ENCODE data around the gene ANXA11. TPM values are rescaled to one million over a fixed set of nuclear protein-coding genes. Genes with fewer than 3 reads are reported as not detected.
"Not testable (repeated sequence)": the region's sequence is repeated elsewhere in the genome, so short reads cannot be mapped to it uniquely, and the experiment has no call there.

ANXA11 gene
- total RNA-seq, 1 experiment from 2014 or later: 56.0 TPM

DNA sequence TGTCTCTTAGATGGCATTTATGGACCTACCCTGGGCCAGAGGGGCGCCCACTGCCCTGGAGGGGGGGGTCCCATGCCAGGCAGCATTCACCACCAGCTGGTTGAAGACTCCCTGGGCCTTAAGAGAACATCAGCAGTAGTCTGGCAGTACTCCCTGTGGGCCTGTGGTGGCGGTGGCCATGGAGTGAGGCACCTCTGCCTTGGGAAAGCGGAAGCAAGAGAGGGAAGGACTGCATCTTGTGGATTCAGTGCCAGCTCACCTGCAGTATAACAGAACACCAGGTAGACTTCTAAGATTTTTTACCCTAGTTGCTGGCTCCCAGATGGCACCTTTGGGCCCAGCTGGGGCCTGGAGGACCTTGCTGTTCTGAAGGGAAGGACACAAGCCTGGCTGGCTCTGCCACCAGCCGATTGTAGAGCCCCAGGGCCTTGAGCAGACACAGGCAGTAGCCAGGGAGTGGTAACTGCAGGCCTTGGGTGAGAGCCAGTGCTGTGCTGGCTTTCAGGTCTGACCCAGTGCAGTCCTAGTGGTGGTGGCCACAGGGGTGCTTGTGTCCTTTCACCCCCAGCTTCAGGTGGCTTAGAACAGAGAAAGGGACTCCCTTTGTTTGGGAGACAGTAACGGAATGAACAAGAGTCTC lies 57.1 kb downstream of the ANXA11 start:
- Histone ChIP-seq H3K79me2 (ENCODE audit: low read length) (no peaks in the 10 kb centered on the region), H3K36me3 (ENCODE audit: insufficient read depth, low read length) (peaks cover 2% of the 10 kb centered on the region; the same call in 1 of the 2 replicates), H3K27me3 (ENCODE audit: low read length) (no peaks in the 10 kb centered on the region), H3K9ac (ENCODE audit: low read length) (no peak overlapping the region), H3K4me2 (ENCODE audit: low read depth, low read length, poor library complexity, severe bottlenecking) (no peak overlapping the region), H3K4me1 (ENCODE audit: low read length) (no peaks in the 10 kb centered on the region), H3K9me2 (replicated peaks; ENCODE audit: insufficient read depth, low read length) (no peaks in the 10 kb centered on the region), H4K20me1 (ENCODE audit: insufficient read depth, low read depth, low read length) (no peaks in the 10 kb centered on the region), H2AFZ (ENCODE audit: low read length) (no peak overlapping the region), H3K27ac (ENCODE audit: low read length) (no peak overlapping the region), H3K4me3 (ENCODE audit: low read length) (no peak overlapping the region), H3K9me3 (ENCODE audit: low read length) (no peaks in the 10 kb centered on the region)
- no peak for DNase-seq

DNA sequence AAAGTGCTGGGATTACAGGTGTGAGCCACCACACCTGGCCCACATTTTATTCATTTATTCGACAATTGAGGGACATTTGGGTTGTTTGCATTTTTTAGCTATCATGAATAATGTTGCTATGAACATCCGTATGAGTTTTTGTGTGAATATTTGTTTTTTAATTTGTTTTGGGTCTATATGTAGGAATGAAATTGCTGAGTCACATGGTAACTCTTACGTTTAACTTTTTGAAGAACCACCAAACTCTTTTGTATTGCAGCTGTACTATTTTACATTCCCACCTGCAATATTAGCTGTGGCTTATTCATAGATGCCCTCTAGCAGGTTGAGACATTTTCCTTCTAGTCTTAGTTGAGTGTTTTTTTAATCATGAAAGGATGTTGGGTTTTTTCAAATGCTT lies 58.4 kb downstream of the ANXA11 start:
- Histone ChIP-seq H3K9me2 (replicated peaks; ENCODE audit: insufficient read depth, low read length) (no peaks in the 10 kb centered on the region), H3K9me3 (ENCODE audit: low read length) (no peaks in the 10 kb centered on the region), H4K20me1 (ENCODE audit: insufficient read depth, low read depth, low read length) (no peaks in the 10 kb centered on the region), H3K79me2 (ENCODE audit: low read length) (no peaks in the 10 kb centered on the region), H3K4me3 (ENCODE audit: low read length) (no peak overlapping the region), H3K36me3 (ENCODE audit: insufficient read depth, low read length) (peaks cover 2% of the 10 kb centered on the region; the same call in 1 of the 2 replicates), H3K27me3 (ENCODE audit: low read length) (no peaks in the 10 kb centered on the region), H2AFZ (ENCODE audit: low read length) (no peak overlapping the region), H3K4me2 (ENCODE audit: low read depth, low read length, poor library complexity, severe bottlenecking) (no peak overlapping the region), H3K9ac (ENCODE audit: low read length) (no peak overlapping the region), H3K4me1 (ENCODE audit: low read length) (no peaks in the 10 kb centered on the region), H3K27ac (ENCODE audit: low read length) (no peak overlapping the region)
- DNase-seq: no peak

DNA sequence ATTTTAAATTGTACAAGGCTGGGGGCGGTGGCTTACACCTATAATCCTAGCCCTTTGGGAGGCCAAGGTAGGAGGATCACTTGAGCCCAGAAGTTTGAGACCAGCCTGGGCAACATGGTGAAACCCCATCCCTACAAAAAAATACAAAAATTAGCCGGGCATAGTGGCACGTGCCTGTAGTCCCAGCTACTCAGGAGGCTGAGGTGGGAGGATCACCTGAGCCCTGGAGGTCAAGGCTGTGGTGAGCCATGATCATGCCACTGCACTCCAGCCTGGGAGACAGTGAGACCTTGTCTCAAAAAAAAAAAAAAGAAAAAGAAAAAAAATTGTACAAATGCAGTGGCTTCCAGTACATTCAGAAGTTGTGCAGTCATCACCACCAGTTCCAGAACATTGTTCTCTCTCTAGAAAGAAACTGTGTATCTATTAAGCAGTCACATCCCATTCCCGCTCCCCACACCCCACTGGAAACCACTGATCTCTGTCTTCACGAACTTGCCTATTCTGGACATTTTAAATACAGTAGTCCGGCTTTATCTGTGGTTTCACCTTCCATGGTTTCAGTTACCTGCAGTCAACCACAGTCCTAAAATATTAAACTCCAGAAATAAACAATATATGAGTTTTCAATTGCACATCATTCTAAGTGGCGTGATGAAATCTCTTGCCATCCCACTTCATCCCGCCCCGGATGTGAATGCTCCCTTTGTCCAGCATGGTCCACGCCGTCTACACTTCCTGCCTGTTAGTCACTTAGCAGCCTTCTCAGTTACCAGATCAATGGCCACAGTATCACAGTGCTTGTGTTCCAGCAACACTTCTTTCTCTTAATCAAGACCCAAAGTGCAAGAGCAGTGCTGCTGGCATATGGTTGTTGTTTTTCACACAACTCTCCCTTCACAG lies 59.7 kb downstream of the ANXA11 start:
- not testable (repeated sequence) for H3K4me2 ChIP-seq (ENCODE audit: low read depth, low read length, poor library complexity, severe bottlenecking); H3K4me1 ChIP-seq (ENCODE audit: low read length); H4K20me1 ChIP-seq (ENCODE audit: insufficient read depth, low read depth, low read length); H3K27ac ChIP-seq (ENCODE audit: low read length); H3K4me3 ChIP-seq (ENCODE audit: low read length); H2AFZ ChIP-seq (ENCODE audit: low read length); H3K27me3 ChIP-seq (ENCODE audit: low read length); DNase-seq; H3K79me2 ChIP-seq (ENCODE audit: low read length); H3K36me3 ChIP-seq (ENCODE audit: insufficient read depth, low read length); H3K9ac ChIP-seq (ENCODE audit: low read length); H3K9me2 ChIP-seq (replicated peaks; ENCODE audit: insufficient read depth, low read length); H3K9me3 ChIP-seq (ENCODE audit: low read length)

DNA sequence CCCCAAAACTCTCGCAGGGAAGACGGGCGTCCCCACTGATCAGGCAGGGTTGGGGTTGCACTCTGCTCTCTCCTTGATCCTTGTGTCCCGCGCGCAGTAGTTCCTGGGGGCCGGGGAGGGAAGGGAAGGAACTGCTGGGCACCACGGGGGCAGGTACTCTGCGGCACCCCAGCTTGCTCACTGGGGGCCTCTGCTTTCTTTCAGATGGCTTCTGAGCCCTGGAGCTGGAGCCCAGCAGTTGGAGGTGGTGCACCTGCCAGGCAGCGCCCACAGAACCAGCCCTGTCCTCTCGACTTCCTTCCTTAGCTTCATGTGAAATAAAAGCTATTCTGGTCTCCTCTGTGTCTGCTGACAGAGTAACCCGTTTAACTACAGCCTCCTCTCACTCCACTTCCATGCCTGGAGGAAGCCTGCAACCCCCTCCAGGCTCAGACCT lies 60.6 kb downstream of the ANXA11 start:
- Histone ChIP-seq H3K27ac (ENCODE audit: low read length) (no peak overlapping the region), H3K4me3 (ENCODE audit: low read length) (no peak overlapping the region), H3K9me3 (ENCODE audit: low read length) (no peaks in the 10 kb centered on the region)

DNA sequence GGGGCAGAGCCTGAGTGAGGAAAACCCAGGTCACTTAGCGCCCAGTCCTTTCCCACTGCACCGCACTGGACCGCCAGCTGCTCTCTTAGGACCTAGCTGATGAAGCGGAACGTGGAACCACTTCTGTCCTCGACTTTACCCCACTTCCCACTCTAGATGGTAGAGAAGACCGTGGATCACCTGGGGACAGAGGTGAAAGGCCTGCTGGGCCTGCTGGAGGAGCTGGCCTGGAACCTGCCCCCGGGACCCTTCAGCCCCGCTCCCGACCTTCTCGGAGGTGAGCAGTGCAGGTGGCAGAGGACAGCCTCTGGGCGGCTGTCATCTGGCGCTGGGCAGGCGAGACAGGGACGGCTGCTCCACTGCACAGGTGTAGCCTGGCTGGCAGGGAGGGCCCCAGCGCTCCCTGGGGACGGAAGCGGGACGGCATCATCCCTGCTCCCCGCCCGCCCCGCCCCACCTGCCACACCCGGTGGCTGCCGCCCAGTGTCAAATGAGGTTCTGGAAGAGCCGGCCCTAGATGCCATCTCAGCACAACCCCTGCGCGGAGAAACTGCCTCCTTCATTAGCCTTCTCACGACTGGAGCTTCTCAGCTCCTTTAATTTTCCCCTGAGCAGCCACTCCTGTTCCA lies 61.2 kb downstream of the ANXA11 start:
- H3K9me2 ChIP-seq (replicated peaks; ENCODE audit: insufficient read depth, low read length): no peaks in the 10 kb centered on the region
- H4K20me1 ChIP-seq (ENCODE audit: insufficient read depth, low read depth, low read length): no peaks in the 10 kb centered on the region
- H3K36me3 ChIP-seq (ENCODE audit: insufficient read depth, low read length): 0 out of 2 replicates have a peak, but pooled peaks cover under 1% of the 10 kb centered on the region
- H3K27me3 ChIP-seq (ENCODE audit: low read length): no peaks in the 10 kb centered on the region
- no peak overlapping the region for H3K4me3 ChIP-seq (ENCODE audit: low read length)
- no peak overlapping the region for H3K27ac ChIP-seq (ENCODE audit: low read length)
- H3K4me2 ChIP-seq (ENCODE audit: low read depth, low read length, poor library complexity, severe bottlenecking): no peak overlapping the region
- H3K79me2 ChIP-seq (ENCODE audit: low read length): no peaks in the 10 kb centered on the region
- no peak overlapping the region for H2AFZ ChIP-seq (ENCODE audit: low read length)
- no peak for DNase-seq
- H3K9me3 ChIP-seq (ENCODE audit: low read length): no peaks in the 10 kb centered on the region
- no peaks in the 10 kb centered on the region for H3K4me1 ChIP-seq (ENCODE audit: low read length)
- no peak overlapping the region for H3K9ac ChIP-seq (ENCODE audit: low read length)

More for the DNA sequence above, 60.6 kb downstream of the ANXA11 start:
- peak; percentile 44 for DNase-seq
- Histone ChIP-seq H4K20me1 (ENCODE audit: insufficient read depth, low read depth, low read length) (no peaks in the 10 kb centered on the region), H2AFZ (ENCODE audit: low read length) (no peak overlapping the region), H3K36me3 (ENCODE audit: insufficient read depth, low read length) (0 out of 2 replicates have a peak, but pooled peaks cover 2% of the 10 kb centered on the region), H3K9me2 (replicated peaks; ENCODE audit: insufficient read depth, low read length) (no peaks in the 10 kb centered on the region), H3K79me2 (ENCODE audit: low read length) (no peaks in the 10 kb centered on the region), H3K9ac (ENCODE audit: low read length) (no peak overlapping the region), H3K27me3 (ENCODE audit: low read length) (no peaks in the 10 kb centered on the region), H3K4me1 (ENCODE audit: low read length) (no peaks in the 10 kb centered on the region), H3K4me2 (ENCODE audit: low read depth, low read length, poor library complexity, severe bottlenecking) (no peak overlapping the region)

DNA sequence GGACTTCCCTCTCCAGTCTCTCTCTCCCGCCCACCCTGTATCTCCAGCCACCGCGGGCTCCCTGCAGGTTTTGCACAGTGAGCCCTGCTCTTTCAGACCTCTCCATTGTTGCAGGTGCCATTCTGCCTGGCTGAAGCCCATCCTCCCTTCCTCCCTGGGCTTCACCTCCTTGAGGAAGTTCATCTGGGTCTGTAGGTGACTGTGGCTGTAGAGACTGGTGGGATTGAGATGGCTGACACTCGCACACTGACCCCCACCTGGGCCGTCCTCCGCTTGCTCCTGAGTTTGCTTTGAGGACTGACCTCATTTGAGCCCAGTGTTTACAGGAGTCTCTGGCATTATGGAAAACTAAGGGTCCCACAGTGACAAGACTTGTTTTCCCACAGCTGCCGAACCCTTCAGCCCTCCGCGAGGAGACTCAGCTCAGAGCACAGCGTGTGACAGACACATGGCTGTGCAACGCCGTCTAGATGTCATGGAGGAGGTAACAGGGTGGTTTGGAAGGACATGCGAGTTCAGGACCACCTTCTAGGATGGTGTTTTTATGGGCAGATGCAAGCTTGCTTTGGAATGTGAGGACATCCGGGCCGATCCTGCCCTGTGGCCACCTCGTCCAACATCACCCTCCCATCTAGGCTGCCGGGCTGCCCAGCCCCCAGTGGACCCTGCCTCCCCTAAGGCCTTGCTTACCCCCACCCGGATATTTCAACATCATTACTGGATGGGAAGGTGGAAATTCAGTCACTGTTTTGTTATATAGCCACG lies 63.5 kb downstream of the ANXA11 start:
- Histone ChIP-seq H3K4me1 (ENCODE audit: low read length) (no peaks in the 10 kb centered on the region), H4K20me1 (ENCODE audit: insufficient read depth, low read depth, low read length) (no peaks in the 10 kb centered on the region), H3K79me2 (ENCODE audit: low read length) (no peaks in the 10 kb centered on the region), H3K4me3 (ENCODE audit: low read length) (no peak overlapping the region), H3K27ac (ENCODE audit: low read length) (no peak overlapping the region), H2AFZ (ENCODE audit: low read length) (no peak overlapping the region), H3K27me3 (ENCODE audit: low read length) (no peaks in the 10 kb centered on the region), H3K4me2 (ENCODE audit: low read depth, low read length, poor library complexity, severe bottlenecking) (no peak overlapping the region), H3K9me3 (ENCODE audit: low read length) (no peaks in the 10 kb centered on the region), H3K9ac (ENCODE audit: low read length) (no peak overlapping the region), H3K36me3 (ENCODE audit: insufficient read depth, low read length) (no peaks in the 10 kb centered on the region), H3K9me2 (replicated peaks; ENCODE audit: insufficient read depth, low read length) (no peaks in the 10 kb centered on the region)
- DNase-seq: no peak

DNA sequence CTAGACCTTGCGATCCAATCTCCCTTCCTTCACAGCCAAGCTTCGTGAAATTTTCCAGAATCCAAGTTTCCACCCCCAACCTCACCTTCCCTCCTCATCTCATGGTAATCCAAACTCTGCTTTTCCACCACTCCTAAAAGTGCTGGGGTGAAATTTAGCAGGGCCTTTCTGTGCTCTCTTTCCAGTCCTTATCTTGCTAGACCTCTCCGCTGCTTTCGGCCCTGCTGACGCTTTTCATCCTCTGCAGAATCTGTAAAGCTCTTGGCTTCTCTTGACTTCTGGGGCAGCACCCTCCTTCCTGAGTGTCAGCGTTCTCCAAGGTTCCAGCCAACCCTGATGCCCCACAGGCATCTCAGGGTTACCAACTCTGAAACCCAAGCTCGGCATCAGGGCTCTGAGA lies 65.1 kb downstream of the ANXA11 start:
- no peaks in the 10 kb centered on the region for H3K4me1 ChIP-seq (ENCODE audit: low read length)
- no peaks in the 10 kb centered on the region for H3K36me3 ChIP-seq (ENCODE audit: insufficient read depth, low read length)
- H3K9ac ChIP-seq (ENCODE audit: low read length): no peak overlapping the region
- no peaks in the 10 kb centered on the region for H3K27me3 ChIP-seq (ENCODE audit: low read length)
- no peak overlapping the region for H2AFZ ChIP-seq (ENCODE audit: low read length)
- DNase-seq: no peak
- H3K27ac ChIP-seq (ENCODE audit: low read length): no peak overlapping the region
- no peaks in the 10 kb centered on the region for H3K9me2 ChIP-seq (replicated peaks; ENCODE audit: insufficient read depth, low read length)
- H3K79me2 ChIP-seq (ENCODE audit: low read length): no peaks in the 10 kb centered on the region
- H4K20me1 ChIP-seq (ENCODE audit: insufficient read depth, low read depth, low read length): no peaks in the 10 kb centered on the region
- H3K9me3 ChIP-seq (ENCODE audit: low read length): no peaks in the 10 kb centered on the region
- H3K4me3 ChIP-seq (ENCODE audit: low read length): no peak overlapping the region
- H3K4me2 ChIP-seq (ENCODE audit: low read depth, low read length, poor library complexity, severe bottlenecking): no peak overlapping the region

Data from Karpas-422 (cell line).